GM23338 (cell line): Measurements from ENCODE around the gene ATXN7. TPM values are rescaled to one million over a fixed set of nuclear protein-coding genes. Genes with fewer than 3 reads are reported as not detected.

Source experiments
- ATAC-seq: fragments of 200-7000 bp; cut with Tn5 transposase; 3 replicates; pipeline ENCODE4 v1.9.1; 2020
- DNase-seq: peaks from one replicate; pipeline ENCODE4 v3.0.0-alpha.2; 2015; ENCODE audit warnings: low spot score
- H2AFZ ChIP-seq: fragments of 200-600 bp; sonication (generic); 2 replicates; pipeline ENCODE4 v1.8.0; 2016; ENCODE audit warnings: antibody characterized with exemption, mild to moderate bottlenecking, moderate library complexity
- H3F3A ChIP-seq: fragments of 200-600 bp; sonication (generic); replicated peaks from 2 replicates; pipeline ENCODE4 v1.8.0; 2017; ENCODE audit warnings: antibody characterized with exemption, mixed run types, low read depth
- H3K27ac ChIP-seq: fragments of 200-600 bp; sonication (generic); 2 replicates; pipeline ENCODE4 v1.6.1; 2016; ENCODE audit warnings: low read depth
- H3K27me3 ChIP-seq: fragments of 200-600 bp; sonication (generic); 2 replicates; pipeline ENCODE4 v1.8.0; 2016; ENCODE audit warnings: mild to moderate bottlenecking, mixed run types, moderate library complexity; ENCODE audit not compliant: insufficient read depth
- H3K36me3 ChIP-seq: fragments of 200-600 bp; sonication (generic); 2 replicates; pipeline ENCODE4 v1.8.0; 2016; ENCODE audit warnings: mild to moderate bottlenecking; ENCODE audit not compliant: insufficient read depth
- H3K4me1 ChIP-seq: fragments of 200-600 bp; sonication (generic); 2 replicates; pipeline ENCODE4 v1.8.0; 2016; ENCODE audit warnings: mild to moderate bottlenecking, moderate library complexity; ENCODE audit not compliant: insufficient read depth
- H3K4me2 ChIP-seq: fragments of 200-600 bp; sonication (generic); 2 replicates; pipeline ENCODE4 v1.7.1; 2017; ENCODE audit warnings: mixed run types
- H3K4me3 ChIP-seq: fragments of 200-600 bp; sonication (generic); 2 replicates; pipeline ENCODE4 v1.6.1; 2016; ENCODE audit warnings: mixed run types
- H3K79me2 ChIP-seq: fragments of 200-600 bp; sonication (generic); replicated peaks from 2 replicates; pipeline ENCODE4 v1.8.0; 2017; ENCODE audit warnings: mild to moderate bottlenecking; ENCODE audit not compliant: insufficient read depth
- H3K9me2 ChIP-seq: fragments of 200-600 bp; sonication (generic); 2 replicates; pipeline ENCODE4 v1.8.0; 2017; ENCODE audit not compliant: insufficient read depth
- H4K20me1 ChIP-seq: fragments of 200-600 bp; sonication (generic); replicated peaks from 2 replicates; pipeline ENCODE4 v1.8.0; 2017; ENCODE audit warnings: mild to moderate bottlenecking; ENCODE audit not compliant: insufficient read depth
- H3K27ac Mint-ChIP-seq: 2 replicates; pipeline ENCODE4 v1.8.0; 2020; ENCODE audit warnings: inconsistent platforms, mild to moderate bottlenecking, moderate library complexity, mixed read lengths
- H3K27me3 Mint-ChIP-seq: 3 replicates; pipeline ENCODE4 v1.8.0; 2022; ENCODE audit warnings: low read depth, mild to moderate bottlenecking, moderate library complexity, mixed read lengths, inconsistent platforms; ENCODE audit not compliant: insufficient read depth, poor library complexity
- H3K36me3 Mint-ChIP-seq: 3 replicates; pipeline ENCODE4 v1.8.0; 2021; ENCODE audit warnings: low read depth, mild to moderate bottlenecking, inconsistent platforms, moderate library complexity, mixed read lengths
- H3K4me1 Mint-ChIP-seq: 3 replicates; pipeline ENCODE4 v1.8.0; 2020; ENCODE audit warnings: mild to moderate bottlenecking, inconsistent platforms, mixed read lengths
- H3K4me3 Mint-ChIP-seq: 3 replicates; pipeline ENCODE4 v1.8.0; 2021; ENCODE audit warnings: moderate library complexity, mild to moderate bottlenecking, inconsistent platforms, mixed read lengths
- H3K9me3 Mint-ChIP-seq: 3 replicates; pipeline ENCODE4 v1.8.0; 2020; ENCODE audit warnings: moderate library complexity, mild to moderate bottlenecking, inconsistent platforms, mixed read lengths
- CREB1 ChIP-seq: fragments of 250-450 bp; sonication (Bioruptor Pico); IDR thresholded peaks from 2 replicates; pipeline ENCODE4 v1.5.0; 2020; ENCODE audit warnings: low read depth, mild to moderate bottlenecking, moderate library complexity
- CTCF ChIP-seq, 2 experiments: fragments of 200-600 bp in 1 of 2; sonication (generic) in 1 of 2; conservative IDR thresholded peaks; 2 replicates each; pipeline versions ENCODE4 v1.5.1 to v1.6.1; 2016 to 2017; ENCODE audit warnings: antibody characterized with exemption in 2 of 2, low read depth in 2 of 2, mild to moderate bottlenecking in 2 of 2, moderate library complexity in 1 of 2
- ETS1 ChIP-seq: IDR thresholded peaks from 2 replicates; pipeline ENCODE4 v1.6.1; 2016; ENCODE audit warnings: antibody characterized with exemption
- EZH2 ChIP-seq: fragments of 200-600 bp; sonication (generic); IDR thresholded peaks from one replicate; pipeline ENCODE4 v1.8.0; 2017; ENCODE audit warnings: antibody characterized with exemption, mild to moderate bottlenecking, low read depth; ENCODE audit not compliant: unreplicated experiment
- EZH2phosphoT487 ChIP-seq: fragments of 200-600 bp; sonication (generic); IDR thresholded peaks from one replicate; pipeline ENCODE4 v1.8.1; 2018; ENCODE audit warnings: antibody characterized with exemption; ENCODE audit not compliant: unreplicated experiment
- JUNB ChIP-seq: IDR thresholded peaks from one replicate; pipeline ENCODE4 v1.6.1; 2016; ENCODE audit warnings: antibody characterized with exemption; ENCODE audit not compliant: unreplicated experiment
- NANOG ChIP-seq: IDR thresholded peaks from 2 replicates; pipeline ENCODE4 v1.6.1; 2016; ENCODE audit warnings: antibody characterized with exemption, borderline replicate concordance
- POLR2AphosphoS5 ChIP-seq: IDR thresholded peaks from 2 replicates; pipeline ENCODE4 v1.6.1; 2016; ENCODE audit warnings: antibody characterized with exemption, low read depth
- REST ChIP-seq: IDR thresholded peaks from one replicate; pipeline ENCODE4 v1.6.1; 2018; ENCODE audit warnings: antibody characterized with exemption; ENCODE audit not compliant: unreplicated experiment
- STAT1 ChIP-seq: IDR thresholded peaks from one replicate; pipeline ENCODE4 v1.6.1; 2016; ENCODE audit warnings: antibody characterized with exemption; ENCODE audit not compliant: unreplicated experiment
- ZNF114 ChIP-seq: fragments of 250-450 bp; sonication (Bioruptor Pico); IDR thresholded peaks from 2 replicates; pipeline ENCODE4 v1.5.0; 2020; ENCODE audit warnings: mild to moderate bottlenecking, moderate library complexity
- ZNF331 ChIP-seq: fragments of 250-450 bp; sonication (Bioruptor Pico); IDR thresholded peaks from 2 replicates; pipeline ENCODE4 v1.5.0; 2020; ENCODE audit warnings: low read depth, mild to moderate bottlenecking, moderate library complexity
- ZNF462 ChIP-seq: fragments of 250-450 bp; sonication (Bioruptor Pico); IDR thresholded peaks from 2 replicates; pipeline ENCODE4 v1.5.0; 2020; ENCODE audit warnings: mild to moderate bottlenecking, moderate library complexity
- polyA plus RNA-seq: library from polyadenylated mRNA; unstranded; fragments of >200 nt; fragmentation: Nextera tagmentation; extraction: Ambion mirVana; gene quantifications from 2 replicates; pipeline ENCODE4 v1.2.1, GENCODE V29; 2016
- total RNA-seq: library from RNA; depleted of rRNA; stranded (reverse); fragments of >200 nt; shearing (Covaris generic); gene quantifications from 2 replicates; pipeline ENCODE4 v1.2.3, GENCODE V29; 2014

ATXN7 gene
- total and polyA plus RNA-seq, 2 experiments from 2014 or later, result 4.0 to 17.2 TPM

GRCh38 chr3:64039981-64040733, 176.5 kb downstream of the ATXN7 start:
- peak overlapping the region; percentile 45; the same call in 1 of the 2 replicates for H2AFZ ChIP-seq
- H3K79me2 ChIP-seq, result no peaks in the 10 kb centered on the region
- no peak for DNase-seq
- H3F3A ChIP-seq, result no peaks in the 10 kb centered on the region
- no peak overlapping the region for H3K27ac Mint-ChIP-seq
- H3K36me3 ChIP-seq, result no peaks in the 10 kb centered on the region
- no peak overlapping the region for H3K4me2 ChIP-seq
- H3K36me3 Mint-ChIP-seq, result no peaks in the 10 kb centered on the region
- H3K4me1 ChIP-seq, result no peaks in the 10 kb centered on the region
- H3K27me3 Mint-ChIP-seq, result peaks cover 1% of the 10 kb centered on the region
- H3K9me3 Mint-ChIP-seq, result no peaks in the 10 kb centered on the region
- H4K20me1 ChIP-seq, result no peaks in the 10 kb centered on the region
- H3K27me3 ChIP-seq, result no peaks in the 10 kb centered on the region
- no peaks in the 10 kb centered on the region for H3K9me2 ChIP-seq
- H3K4me1 Mint-ChIP-seq, result no peaks in the 10 kb centered on the region
- no peak overlapping the region for H3K27ac ChIP-seq
- TF ChIP-seq JUNB (no peak), REST (no peak), CTCF (conservative IDR thresholded peaks at IDR 0.05; ENCODE audit: low read depth in 2 of 2) (no peak), EZH2phosphoT487 (no peak), ETS1 (no peak), NANOG (no peak), ZNF114 (CRISPR knock-in tag) (no peak), STAT1 (no peak), ZNF331 (CRISPR knock-in tag) (no peak), POLR2AphosphoS5 (no peak), ZNF462 (no peak), CREB1 (no peak), EZH2 (no peak)
- ATAC-seq, result no peak
- H3K4me3 ChIP-seq, result no peak overlapping the region
- no peak overlapping the region for H3K4me3 Mint-ChIP-seq
